ENCODE measurements around the gene MAP7. TPM values are rescaled to one million over a fixed set of nuclear protein-coding genes. Genes with fewer than 3 reads are reported as not detected.

Gene MAP7
- total RNA-seq, 6 donors from 2014 or later, result 18.1 to 26.6 (median 24.2) TPM

DNA sequence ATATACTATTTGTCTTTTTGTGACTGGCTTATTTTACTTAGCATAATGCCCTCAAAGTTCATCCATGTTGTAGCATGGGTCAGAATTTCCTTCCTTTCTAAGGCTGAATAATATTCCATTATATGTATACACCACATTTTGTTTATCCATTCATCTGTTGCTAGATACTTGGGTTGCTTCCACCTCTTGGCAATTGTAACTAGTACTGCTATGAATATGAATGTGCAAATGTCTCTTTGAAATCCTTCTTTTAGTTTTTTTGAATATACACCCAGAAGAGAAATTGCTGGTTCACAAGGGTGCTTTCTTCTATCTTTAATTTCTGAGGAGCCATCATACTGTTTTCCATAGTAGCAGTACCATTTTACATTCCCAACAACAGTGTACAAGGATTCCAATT lies 21.3 kb upstream of the MAP7 start:
- no peaks in the 10 kb centered on the region for H3K27me3 ChIP-seq
- H3K36me3 ChIP-seq, result peaks cover 3 to 32% (median 11%) of the 10 kb centered on the region in 4 donors
- no peaks in the 10 kb centered on the region for H3K9me3 ChIP-seq
- H3K4me3 ChIP-seq, result no peak overlapping the region
- ATAC-seq (ENCODE audit: low FRiP score in 2 of 2) (no peak), DNase-seq (no peak)
- no peaks in the 10 kb centered on the region for H3K4me1 ChIP-seq
- H3K27ac ChIP-seq, result no peak overlapping the region
- TF ChIP-seq POLR2A (IDR thresholded peaks at IDR 0.05) (no peak), POLR2AphosphoS5 (IDR thresholded peaks at IDR 0.05) (no peak), EP300 (IDR thresholded peaks at IDR 0.05) (no peak)
- TF ChIP-seq, protein P1, sequence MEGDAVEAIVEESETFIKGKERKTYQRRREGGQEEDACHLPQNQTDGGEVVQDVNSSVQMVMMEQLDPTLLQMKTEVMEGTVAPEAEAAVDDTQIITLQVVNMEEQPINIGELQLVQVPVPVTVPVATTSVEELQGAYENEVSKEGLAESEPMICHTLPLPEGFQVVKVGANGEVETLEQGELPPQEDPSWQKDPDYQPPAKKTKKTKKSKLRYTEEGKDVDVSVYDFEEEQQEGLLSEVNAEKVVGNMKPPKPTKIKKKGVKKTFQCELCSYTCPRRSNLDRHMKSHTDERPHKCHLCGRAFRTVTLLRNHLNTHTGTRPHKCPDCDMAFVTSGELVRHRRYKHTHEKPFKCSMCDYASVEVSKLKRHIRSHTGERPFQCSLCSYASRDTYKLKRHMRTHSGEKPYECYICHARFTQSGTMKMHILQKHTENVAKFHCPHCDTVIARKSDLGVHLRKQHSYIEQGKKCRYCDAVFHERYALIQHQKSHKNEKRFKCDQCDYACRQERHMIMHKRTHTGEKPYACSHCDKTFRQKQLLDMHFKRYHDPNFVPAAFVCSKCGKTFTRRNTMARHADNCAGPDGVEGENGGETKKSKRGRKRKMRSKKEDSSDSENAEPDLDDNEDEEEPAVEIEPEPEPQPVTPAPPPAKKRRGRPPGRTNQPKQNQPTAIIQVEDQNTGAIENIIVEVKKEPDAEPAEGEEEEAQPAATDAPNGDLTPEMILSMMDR (IDR thresholded peaks at IDR 0.05), result no peak

DNA sequence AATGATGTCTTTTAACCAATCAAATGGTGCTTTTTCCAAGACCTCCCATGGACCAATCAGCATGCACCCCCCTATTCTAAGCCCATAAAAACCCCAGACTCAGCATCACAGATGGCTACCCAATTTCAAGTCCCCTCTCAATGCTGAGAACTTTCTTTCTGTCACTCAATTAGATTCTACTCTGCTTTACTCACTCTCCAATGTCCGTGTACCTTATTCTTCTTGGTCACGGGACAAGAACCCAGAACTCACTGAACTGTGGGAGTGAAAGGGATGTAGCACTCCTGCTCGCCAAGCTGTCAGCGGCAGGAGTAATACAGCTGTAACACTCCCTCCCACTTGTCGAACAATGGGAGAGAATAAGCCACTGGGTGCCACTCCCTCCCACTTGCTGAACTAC lies 20.8 kb upstream of the MAP7 start:
- no peak for DNase-seq

DNA sequence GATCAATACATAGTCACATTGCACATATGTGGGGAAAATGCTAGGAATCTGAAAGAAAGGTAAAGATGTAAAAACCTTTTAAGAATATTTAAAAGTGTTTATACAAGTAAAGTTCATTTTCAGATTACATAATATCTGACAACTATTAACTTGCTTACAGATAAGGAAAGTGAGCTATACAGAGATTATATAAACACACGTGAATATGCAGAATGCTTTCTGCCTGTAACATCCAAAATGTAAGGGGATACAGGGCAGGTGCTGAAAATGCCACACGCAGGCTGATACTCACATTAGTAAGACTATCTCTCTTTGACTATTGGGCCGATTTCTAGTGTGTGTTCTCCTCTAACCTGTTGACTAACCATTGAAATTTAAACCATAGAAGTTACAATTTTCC lies 17.9 kb upstream of the MAP7 start:
- TF ChIP-seq, protein P1 (IDR thresholded peaks at IDR 0.05), result no peak
- TF ChIP-seq EP300 (IDR thresholded peaks at IDR 0.05) (no peak), POLR2AphosphoS5 (IDR thresholded peaks at IDR 0.05) (no peak), POLR2A (IDR thresholded peaks at IDR 0.05) (no peak)
- no peak for ATAC-seq (ENCODE audit: low FRiP score in 2 of 2)
- no peaks in the 10 kb centered on the region for H3K9me3 ChIP-seq
- H3K27ac ChIP-seq, result no peak overlapping the region
- WGBS, 2 donors, result 72 to 79% methylated on average over 3 of the region's 3 CpGs
- no peak for DNase-seq
- H3K4me1 ChIP-seq, result no peaks in the 10 kb centered on the region
- H3K4me3 ChIP-seq, result no peak overlapping the region
- no peaks in the 10 kb centered on the region for H3K27me3 ChIP-seq
- peaks cover 0 to 28% (median 4%) of the 10 kb centered on the region in 4 donors for H3K36me3 ChIP-seq

More for the DNA sequence above, 20.8 kb upstream of the MAP7 start:
- 99% methylated on average over 5 of the region's 5 CpGs for WGBS, 2 donors
- no peak overlapping the region for H3K4me3 ChIP-seq
- TF ChIP-seq, protein P1 (IDR thresholded peaks at IDR 0.05), result no peak
- TF ChIP-seq POLR2AphosphoS5 (IDR thresholded peaks at IDR 0.05), result no peak
- no peak for TF ChIP-seq POLR2A (IDR thresholded peaks at IDR 0.05)
- no peak for TF ChIP-seq EP300 (IDR thresholded peaks at IDR 0.05)
- H3K9me3 ChIP-seq, result no peaks in the 10 kb centered on the region
- peaks cover 3 to 29% (median 9%) of the 10 kb centered on the region in 4 donors for H3K36me3 ChIP-seq
- no peak for ATAC-seq (ENCODE audit: low FRiP score in 2 of 2)
- no peak overlapping the region for H3K27ac ChIP-seq
- no peaks in the 10 kb centered on the region for H3K4me1 ChIP-seq
- H3K27me3 ChIP-seq, result no peaks in the 10 kb centered on the region

DNA sequence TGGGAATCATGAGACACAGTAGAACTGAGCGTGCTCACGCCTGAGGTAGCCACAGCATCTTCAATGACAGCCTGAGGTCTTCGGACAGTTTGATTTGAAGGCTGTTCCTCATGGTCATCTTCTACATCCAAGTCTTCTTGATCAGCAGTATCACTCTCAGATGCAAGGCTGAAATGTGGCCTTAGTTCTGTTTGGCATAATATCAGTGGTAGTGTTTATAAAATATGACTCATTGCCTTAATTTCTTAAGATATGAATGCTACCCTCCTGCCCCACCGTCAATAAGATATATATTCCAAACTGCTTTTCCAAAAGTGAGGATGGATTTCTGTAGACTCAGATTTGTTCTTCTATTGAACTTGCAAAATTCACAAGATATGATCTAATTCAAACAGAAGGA lies 17.5 kb upstream of the MAP7 start:
- DNase-seq (no peak), ATAC-seq (ENCODE audit: low FRiP score in 2 of 2) (no peak)
- 94% methylated on average over 4 of the region's 4 CpGs for WGBS, 2 donors
- peaks cover 0 to 23% (median 4%) of the 10 kb centered on the region in 4 donors for H3K36me3 ChIP-seq
- H3K9me3 ChIP-seq, result no peaks in the 10 kb centered on the region
- no peak overlapping the region for H3K4me3 ChIP-seq
- H3K4me1 ChIP-seq, result no peaks in the 10 kb centered on the region
- no peaks in the 10 kb centered on the region for H3K27me3 ChIP-seq
- no peak for TF ChIP-seq POLR2AphosphoS5 (IDR thresholded peaks at IDR 0.05)
- TF ChIP-seq POLR2A (IDR thresholded peaks at IDR 0.05), result no peak
- TF ChIP-seq, protein P1 (IDR thresholded peaks at IDR 0.05), result no peak
- TF ChIP-seq EP300 (IDR thresholded peaks at IDR 0.05), result no peak
- H3K27ac ChIP-seq, result no peak overlapping the region

DNA sequence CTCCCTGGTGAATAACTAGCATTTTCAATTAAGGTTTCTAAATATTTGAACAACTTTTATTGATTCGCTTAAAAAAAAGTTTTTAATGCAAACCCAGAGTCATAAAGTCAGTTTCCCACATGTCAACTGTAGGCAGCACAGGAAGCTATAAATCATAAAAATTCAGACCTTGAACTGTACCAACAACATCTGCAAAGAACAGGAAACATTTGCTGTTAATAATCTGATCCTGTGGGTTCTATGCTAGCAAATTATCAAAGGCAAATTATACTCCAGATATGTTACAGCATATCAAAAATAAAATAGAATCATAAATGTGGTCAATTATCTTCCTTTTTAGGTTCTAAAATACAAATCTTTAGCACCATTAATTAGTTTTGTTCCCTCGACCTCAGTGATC lies 16.6 kb upstream of the MAP7 start:
- DNase-seq (no peak), ATAC-seq (ENCODE audit: low FRiP score in 2 of 2) (no peak)
- Histone ChIP-seq H3K27me3 (no peaks in the 10 kb centered on the region), H3K4me1 (no peaks in the 10 kb centered on the region), H3K9me3 (no peaks in the 10 kb centered on the region), H3K4me3 (no peak overlapping the region), H3K36me3 (peaks cover 0 to 29% (median 4%) of the 10 kb centered on the region in 4 donors), H3K27ac (no peak overlapping the region)
- 56 to 64% methylated on average over 2 of the region's 2 CpGs for WGBS, 2 donors
- TF ChIP-seq, protein P1 (IDR thresholded peaks at IDR 0.05), result no peak
- TF ChIP-seq POLR2A (IDR thresholded peaks at IDR 0.05) (no peak), POLR2AphosphoS5 (IDR thresholded peaks at IDR 0.05) (no peak), EP300 (IDR thresholded peaks at IDR 0.05) (no peak)
